ENCODE measurements around the gene NUP85. TPM values are rescaled to one million over a fixed set of nuclear protein-coding genes. Genes with fewer than 3 reads are reported as not detected.

The NUP85 gene
- polyA plus RNA-seq, 1 experiment, result 31.5 TPM

DNA sequence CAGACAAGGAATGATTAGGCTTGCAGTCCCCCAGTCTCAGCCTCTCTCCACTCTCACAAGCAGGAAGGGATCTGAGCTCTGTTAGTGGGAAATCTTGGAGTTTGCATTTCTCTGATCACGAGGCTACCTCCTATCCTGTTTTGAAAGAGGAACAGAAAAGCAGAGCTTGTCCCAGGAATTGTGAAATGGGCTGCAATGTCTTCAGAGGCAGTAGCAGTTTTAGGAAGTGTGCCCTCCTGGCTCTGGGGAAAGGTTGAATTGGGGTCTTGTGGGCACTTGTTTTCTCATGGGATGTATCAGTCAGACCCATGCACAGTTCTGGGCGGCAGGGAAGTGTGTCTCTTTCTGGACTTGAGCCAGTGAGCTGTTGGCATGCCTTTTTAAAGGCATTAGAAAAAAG is 22.8 kb downstream of the NUP85 start:
- no peak overlapping the region for H3K27ac ChIP-seq (ENCODE audit: low read depth, low read length)
- ChIA-PET CTCF (interaction anchor here (0.6 to 2.4 kb wide), 5 partner anchors 9 to 148 kb away, joined by 3 to 9 read pairs (median 4); no protein-coding TSS in a partner anchor), POLR2A (no interaction called here)
- no peak overlapping the region for H3K4me3 ChIP-seq (ENCODE audit: low read depth, low read length)
- TF ChIP-seq, protein P1, sequence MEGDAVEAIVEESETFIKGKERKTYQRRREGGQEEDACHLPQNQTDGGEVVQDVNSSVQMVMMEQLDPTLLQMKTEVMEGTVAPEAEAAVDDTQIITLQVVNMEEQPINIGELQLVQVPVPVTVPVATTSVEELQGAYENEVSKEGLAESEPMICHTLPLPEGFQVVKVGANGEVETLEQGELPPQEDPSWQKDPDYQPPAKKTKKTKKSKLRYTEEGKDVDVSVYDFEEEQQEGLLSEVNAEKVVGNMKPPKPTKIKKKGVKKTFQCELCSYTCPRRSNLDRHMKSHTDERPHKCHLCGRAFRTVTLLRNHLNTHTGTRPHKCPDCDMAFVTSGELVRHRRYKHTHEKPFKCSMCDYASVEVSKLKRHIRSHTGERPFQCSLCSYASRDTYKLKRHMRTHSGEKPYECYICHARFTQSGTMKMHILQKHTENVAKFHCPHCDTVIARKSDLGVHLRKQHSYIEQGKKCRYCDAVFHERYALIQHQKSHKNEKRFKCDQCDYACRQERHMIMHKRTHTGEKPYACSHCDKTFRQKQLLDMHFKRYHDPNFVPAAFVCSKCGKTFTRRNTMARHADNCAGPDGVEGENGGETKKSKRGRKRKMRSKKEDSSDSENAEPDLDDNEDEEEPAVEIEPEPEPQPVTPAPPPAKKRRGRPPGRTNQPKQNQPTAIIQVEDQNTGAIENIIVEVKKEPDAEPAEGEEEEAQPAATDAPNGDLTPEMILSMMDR (IDR thresholded peaks at IDR 0.05; ENCODE audit: low read depth, low read length), result no peak
- no peaks in the 10 kb centered on the region for H3K9me3 ChIP-seq (ENCODE audit: control insufficient read depth, insufficient read depth, low read length)
- no peaks in the 10 kb centered on the region for H3K27me3 ChIP-seq (ENCODE audit: control insufficient read depth, insufficient read depth, low read length)
- no peak for DNase-seq (ENCODE audit: low read depth, low spot score)

DNA sequence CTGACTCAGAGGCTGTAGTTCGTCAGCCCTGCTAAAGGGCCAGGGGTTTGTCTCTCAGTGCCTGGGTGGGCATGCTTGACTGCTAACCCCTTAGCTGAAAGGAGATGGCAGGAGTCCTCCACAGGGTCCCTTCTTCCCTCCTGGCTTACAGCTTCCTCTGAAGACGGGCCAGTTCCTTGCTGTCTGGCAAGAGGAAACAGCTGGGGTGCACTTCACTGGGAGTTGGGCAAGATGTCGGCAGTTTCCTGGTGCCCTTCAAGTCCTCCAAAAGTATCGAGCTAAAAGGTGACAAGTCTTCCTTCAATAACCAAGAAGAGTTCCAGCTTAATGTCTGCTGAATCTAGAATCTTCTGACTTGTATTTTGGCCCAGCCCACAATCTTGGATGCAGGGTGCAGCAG is 23.4 kb downstream of the NUP85 start:
- no peak for DNase-seq (ENCODE audit: low read depth, low spot score)
- no peaks in the 10 kb centered on the region for H3K9me3 ChIP-seq (ENCODE audit: control insufficient read depth, insufficient read depth, low read length)
- TF ChIP-seq, protein P1 (IDR thresholded peaks at IDR 0.05; ENCODE audit: low read depth, low read length), result no peak
- H3K27ac ChIP-seq (ENCODE audit: low read depth, low read length), result no peak overlapping the region
- no peak overlapping the region for H3K4me3 ChIP-seq (ENCODE audit: low read depth, low read length)
- CTCF ChIA-PET, result interaction anchor here (0.6 to 2.4 kb wide), 5 partner anchors 9 to 149 kb away, joined by 3 to 9 read pairs (median 4); no protein-coding TSS in a partner anchor
- H3K27me3 ChIP-seq (ENCODE audit: control insufficient read depth, insufficient read depth, low read length), result no peaks in the 10 kb centered on the region
- POLR2A ChIA-PET, result no interaction called here

DNA sequence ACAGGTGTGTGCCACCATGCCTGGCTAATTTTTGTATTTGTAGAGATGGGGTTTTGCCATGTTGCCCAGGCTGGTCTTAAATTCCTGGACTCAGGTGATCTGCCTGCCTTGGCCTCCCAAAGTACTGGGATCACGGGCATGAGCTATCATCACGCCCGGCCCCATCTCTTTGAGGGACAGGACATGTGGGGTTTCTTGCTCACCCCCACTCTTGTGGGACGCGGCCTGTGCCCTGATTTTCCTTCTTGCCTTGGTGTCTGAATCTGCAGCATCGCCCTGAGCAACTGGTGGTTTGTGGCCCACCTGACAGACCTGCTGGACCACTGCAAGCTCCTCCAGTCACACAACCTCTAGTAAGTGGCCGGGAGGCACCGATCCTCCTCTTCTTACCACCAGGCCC is 25.6 kb downstream of the NUP85 start:
- Histone ChIP-seq H3K9me3 (ENCODE audit: control insufficient read depth, insufficient read depth, low read length) (no peaks in the 10 kb centered on the region), H3K27me3 (ENCODE audit: control insufficient read depth, insufficient read depth, low read length) (no peaks in the 10 kb centered on the region), H3K27ac (ENCODE audit: low read depth, low read length) (no peak overlapping the region), H3K4me3 (ENCODE audit: low read depth, low read length) (no peak overlapping the region)
- no peak for DNase-seq (ENCODE audit: low read depth, low spot score)
- TF ChIP-seq, protein P1 (IDR thresholded peaks at IDR 0.05; ENCODE audit: low read depth, low read length), result no peak
- ChIA-PET CTCF (no interaction called here), POLR2A (no interaction called here)

DNA sequence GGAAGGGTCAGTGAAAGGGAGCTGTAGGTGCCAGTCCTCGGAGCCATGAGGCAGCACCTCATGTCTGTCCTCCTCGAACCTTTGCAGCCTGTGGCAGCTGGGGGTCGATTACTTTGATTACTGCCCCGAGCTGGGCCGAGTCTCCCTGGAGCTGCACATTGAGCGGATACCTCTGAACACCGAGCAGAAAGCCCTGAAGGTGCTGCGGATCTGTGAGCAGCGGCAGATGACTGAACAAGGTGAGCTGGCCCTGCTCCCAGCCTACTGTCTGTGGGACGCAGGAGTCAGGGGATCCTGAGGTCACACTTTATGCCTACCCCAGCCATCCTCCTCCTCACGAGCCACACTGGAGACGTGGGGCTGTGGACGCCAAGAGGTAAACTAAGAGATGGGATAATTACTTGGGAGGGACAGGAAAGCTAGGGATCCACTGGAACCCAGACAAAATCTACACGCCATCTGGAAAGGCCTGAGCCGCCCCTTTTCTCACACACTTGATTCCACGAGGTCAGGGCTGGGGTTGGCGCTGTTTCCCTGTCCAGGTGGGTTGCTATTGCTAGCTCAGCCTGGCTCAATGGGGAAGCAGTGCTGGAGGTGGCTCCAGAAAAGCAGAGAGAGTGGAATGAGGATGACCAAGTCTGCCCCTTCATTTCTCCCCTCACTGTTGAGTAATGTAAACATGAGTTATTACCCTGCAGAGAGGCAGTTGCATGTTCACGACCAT is 26.4 kb downstream of the NUP85 start:
- TF ChIP-seq, protein P1 (IDR thresholded peaks at IDR 0.05; ENCODE audit: low read depth, low read length), result no peak
- H3K9me3 ChIP-seq (ENCODE audit: control insufficient read depth, insufficient read depth, low read length), result no peaks in the 10 kb centered on the region
- H3K4me3 ChIP-seq (ENCODE audit: low read depth, low read length), result no peak overlapping the region
- no peak for DNase-seq (ENCODE audit: low read depth, low spot score)
- ChIA-PET CTCF (interaction anchor here (1.0 to 1.1 kb wide), 2 partner anchors 9 to 39 kb away, joined by 3 to 6 read pairs; partner anchors contain the start of gene MIF4GD), POLR2A (interaction anchor here (0.5 kb wide), 1 partner anchor 31 kb away, joined by 5 read pairs; no protein-coding TSS in a partner anchor)
- no peaks in the 10 kb centered on the region for H3K27me3 ChIP-seq (ENCODE audit: control insufficient read depth, insufficient read depth, low read length)
- H3K27ac ChIP-seq (ENCODE audit: low read depth, low read length), result no peak overlapping the region

DNA sequence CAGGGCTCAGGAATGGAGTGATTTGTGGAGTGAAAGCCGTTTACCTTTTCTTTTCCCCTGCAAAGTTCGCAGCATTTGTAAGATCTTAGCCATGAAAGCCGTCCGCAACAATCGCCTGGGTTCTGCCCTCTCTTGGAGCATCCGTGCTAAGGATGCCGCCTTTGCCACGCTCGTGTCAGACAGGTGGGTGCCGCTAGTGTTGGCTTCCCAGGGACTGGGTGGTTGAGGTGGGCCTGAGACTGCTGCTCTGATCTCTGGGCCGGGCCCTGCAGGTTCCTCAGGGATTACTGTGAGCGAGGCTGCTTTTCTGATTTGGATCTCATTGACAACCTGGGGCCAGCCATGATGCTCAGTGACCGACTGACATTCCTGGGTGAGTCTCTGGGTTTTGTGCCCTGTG is 27.3 kb downstream of the NUP85 start:
- CTCF ChIA-PET, result interaction anchor here (1.0 kb wide), 1 partner anchor 38 kb away, joined by 3 read pairs; the partner anchor contains the start of gene MIF4GD
- Histone ChIP-seq H3K4me3 (ENCODE audit: low read depth, low read length) (no peak overlapping the region), H3K27me3 (ENCODE audit: control insufficient read depth, insufficient read depth, low read length) (no peaks in the 10 kb centered on the region), H3K9me3 (ENCODE audit: control insufficient read depth, insufficient read depth, low read length) (no peaks in the 10 kb centered on the region), H3K27ac (ENCODE audit: low read depth, low read length) (no peak overlapping the region)
- no peak for DNase-seq (ENCODE audit: low read depth, low spot score)
- TF ChIP-seq, protein P1 (IDR thresholded peaks at IDR 0.05; ENCODE audit: low read depth, low read length), result no peak
- POLR2A ChIA-PET, result no interaction called here

Data from AG04450 (cell line).